Cardiac fibroblast (primary cell): ENCODE measurements around the gene NDUFS8.

ENCODE experiments used
- DNase-seq, 2 donors: peaks; one replicate each; pipeline versions ENCODE4 v3.0.0 to v3.0.0-alpha.2; 2010; ENCODE audit warnings: low read depth in 2 of 2
- H3K4me3 ChIP-seq, 2 donors: replicated peaks in 1 of 2; 1 replicate in 1 of 2; 2 replicates in 1 of 2; pipeline ENCODE4 v1.5.1; 2011; ENCODE audit warnings: low read depth in 2 of 2, low read length in 2 of 2, mild to moderate bottlenecking in 2 of 2, moderate library complexity in 1 of 2
- CTCF ChIP-seq: IDR thresholded peaks from one replicate; pipeline ENCODE4 v1.5.1; 2011; ENCODE audit warnings: low read depth, mild to moderate bottlenecking, low read length, inconsistent platforms

The NDUFS8 gene

GRCh38 chr11:68083517-68083916 is 53.0 kb downstream of the NDUFS8 start:
- TF ChIP-seq CTCF: no peak
- H3K4me3 ChIP-seq: no peak overlapping the region
- no peak for DNase-seq
